ENCODE data around the gene TAOK2. TPM values are rescaled to one million over a fixed set of nuclear protein-coding genes. Genes with fewer than 3 reads are reported as not detected.
A peak's percentile ranks its signal among the peaks of the same experiment; 100 is the strongest.

TAOK2 gene
- total RNA-seq, 2 experiments from 2014 or later, result 13.1 to 14.1 TPM

DNA sequence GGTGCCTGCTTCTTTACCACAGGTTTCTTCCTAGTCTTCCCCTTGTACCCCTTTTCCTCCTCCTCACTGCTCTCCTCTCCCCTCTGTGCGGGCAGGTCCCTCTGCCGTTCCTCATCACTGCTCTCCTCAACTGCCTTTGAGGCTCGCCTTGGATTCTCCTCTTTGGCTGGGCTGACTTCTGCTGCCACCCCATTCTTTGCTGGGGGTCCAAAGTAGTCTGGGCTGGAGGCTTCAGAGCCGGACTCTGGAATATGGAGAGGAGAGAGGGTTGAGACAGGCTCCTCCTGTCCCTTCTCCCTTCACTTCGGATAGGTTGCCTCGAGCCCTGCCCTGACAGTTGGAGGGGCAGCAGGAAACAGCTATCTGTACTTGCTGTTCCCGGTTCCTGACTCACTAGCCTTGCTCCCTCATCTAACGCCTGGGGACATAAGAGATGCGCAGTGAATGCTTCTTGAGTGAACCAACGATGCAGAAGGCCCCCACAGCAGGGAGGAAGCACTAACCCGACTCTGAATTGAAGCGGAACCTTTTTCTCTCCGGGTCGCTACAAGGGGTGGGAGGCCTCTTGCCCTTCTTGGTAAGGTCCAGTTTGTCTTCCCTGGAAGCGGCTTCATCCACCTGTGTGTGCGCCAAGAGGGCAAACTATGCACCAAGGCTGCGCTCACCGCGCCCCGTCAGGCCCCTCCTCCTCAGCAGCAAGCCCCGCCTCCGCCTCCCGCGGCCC, 21.1 kb downstream of the TAOK2 start:
- ChIA-PET POLR2A (interaction anchor here (0.8 to 2.6 kb wide), 9 partner anchors 21 to 293 kb away, joined by 3 to 18 read pairs (median 5); partner anchors contain the start of genes ALDOA, CORO1A, KCTD13 and SEZ6L2), CTCF (no interaction called here)
- peak overlapping the region; percentile 99 for H3K27ac Mint-ChIP-seq
- peak overlapping the region; percentile 83 for H3K4me3 ChIP-seq (ENCODE audit: low read length)
- no peaks in the 10 kb centered on the region for H3K9me3 Mint-ChIP-seq
- TF ChIP-seq, protein P1, sequence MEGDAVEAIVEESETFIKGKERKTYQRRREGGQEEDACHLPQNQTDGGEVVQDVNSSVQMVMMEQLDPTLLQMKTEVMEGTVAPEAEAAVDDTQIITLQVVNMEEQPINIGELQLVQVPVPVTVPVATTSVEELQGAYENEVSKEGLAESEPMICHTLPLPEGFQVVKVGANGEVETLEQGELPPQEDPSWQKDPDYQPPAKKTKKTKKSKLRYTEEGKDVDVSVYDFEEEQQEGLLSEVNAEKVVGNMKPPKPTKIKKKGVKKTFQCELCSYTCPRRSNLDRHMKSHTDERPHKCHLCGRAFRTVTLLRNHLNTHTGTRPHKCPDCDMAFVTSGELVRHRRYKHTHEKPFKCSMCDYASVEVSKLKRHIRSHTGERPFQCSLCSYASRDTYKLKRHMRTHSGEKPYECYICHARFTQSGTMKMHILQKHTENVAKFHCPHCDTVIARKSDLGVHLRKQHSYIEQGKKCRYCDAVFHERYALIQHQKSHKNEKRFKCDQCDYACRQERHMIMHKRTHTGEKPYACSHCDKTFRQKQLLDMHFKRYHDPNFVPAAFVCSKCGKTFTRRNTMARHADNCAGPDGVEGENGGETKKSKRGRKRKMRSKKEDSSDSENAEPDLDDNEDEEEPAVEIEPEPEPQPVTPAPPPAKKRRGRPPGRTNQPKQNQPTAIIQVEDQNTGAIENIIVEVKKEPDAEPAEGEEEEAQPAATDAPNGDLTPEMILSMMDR (IDR thresholded peaks at IDR 0.05), result no peak
- H3K36me3 ChIP-seq (ENCODE audit: insufficient read depth, low read length), result peaks cover 47% of the 10 kb centered on the region
- no peaks in the 10 kb centered on the region for H3K9me3 ChIP-seq (ENCODE audit: control insufficient read depth in 1 of 2, insufficient read depth in 1 of 2, low read length in 2 of 2)
- H3K27ac ChIP-seq (ENCODE audit: low read depth in 1 of 2, low read length in 2 of 2), result peak overlapping the region; percentile 98
- H3K4me1 Mint-ChIP-seq (ENCODE audit: low read depth), result peaks cover 33% of the 10 kb centered on the region
- peak overlapping the region; percentile 98 for H3K4me3 Mint-ChIP-seq
- DNase-seq, result peak in 7 of 14 experiments; percentile 56 to 77 (median 67)
- intact Hi-C loops (cut with DNase I, micrococcal nuclease), result loop anchor here (1.0 to 10.0 kb wide), 12 partner anchors 20 to 1170 kb away; partner anchors contain the start of genes ASPHD1 (in 1 of the 2), ATXN2L (in 1 of the 2), CDIPT (in 1 of the 2) and FBXL19 (in 1 of the 2)
- H3K4me1 ChIP-seq (ENCODE audit: insufficient read depth, low read length), result peaks cover 29% of the 10 kb centered on the region
- no peaks in the 10 kb centered on the region for H3K27me3 Mint-ChIP-seq
- H3K36me3 Mint-ChIP-seq (ENCODE audit: low read depth), result peaks cover 70% of the 10 kb centered on the region
- no peak for ATAC-seq (ENCODE audit: poor library complexity)
- no peaks in the 10 kb centered on the region for H3K27me3 ChIP-seq (ENCODE audit: control insufficient read depth in 1 of 2, insufficient read depth in 2 of 2, low read length in 2 of 2)

DNA sequence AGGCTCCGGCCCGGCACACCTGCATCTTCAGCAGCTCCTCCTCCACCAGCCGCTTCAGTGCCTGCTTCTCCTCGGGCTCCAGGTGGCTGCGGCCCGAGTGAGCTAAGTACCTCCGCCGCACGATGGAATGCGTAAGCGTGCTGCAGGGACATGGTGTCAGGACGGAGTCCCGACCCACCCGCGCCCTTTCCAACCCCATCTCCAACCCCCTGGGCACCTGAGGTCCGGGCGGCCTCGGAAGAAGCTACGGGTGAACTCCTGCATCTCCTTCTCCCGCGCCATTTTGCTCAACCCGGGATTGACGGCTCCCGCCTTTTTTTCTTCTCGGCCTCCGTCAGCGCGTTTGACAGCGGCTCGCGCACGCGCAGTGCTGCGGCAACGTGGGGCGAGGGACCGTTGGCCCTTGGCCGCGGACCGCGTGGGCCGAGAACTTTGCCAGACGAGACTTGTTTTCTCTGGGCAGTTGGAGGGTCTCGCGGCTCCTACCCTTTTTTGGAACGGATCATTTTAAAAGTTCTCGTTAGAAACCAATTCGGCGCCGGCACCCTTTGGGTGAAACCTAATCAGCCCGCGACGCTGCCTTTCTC, 21.7 kb downstream of the TAOK2 start, which contains the start of gene HIRIP3:
Gene HIRIP3 (minus strand): TSS at position 294 of the 587 bp plus-strand sequence. CDS start 12 bp downstream, at position 282.
- Mint-ChIP-seq H3K36me3 (ENCODE audit: low read depth) (peaks cover 65% of the 10 kb centered on the region), H3K27ac (peak within 1 kb of the TSS; percentile 99), H3K27me3 (no peaks in the 10 kb centered on the region), H3K4me3 (peak within 1 kb of the TSS; percentile 98), H3K4me1 (ENCODE audit: low read depth) (peaks cover 33% of the 10 kb centered on the region), H3K9me3 (no peaks in the 10 kb centered on the region)
- ChIA-PET POLR2A (interaction anchor here (0.8 to 2.6 kb wide), 11 partner anchors 9 to 329 kb away, joined by 3 to 18 read pairs (median 4); partner anchors contain the start of genes ALDOA, CORO1A, KCTD13 and SEZ6L2), CTCF (interaction anchor here (0.8 to 2.1 kb wide), 2 partner anchors 10 to 295 kb away, joined by 3 to 7 read pairs; no protein-coding TSS in a partner anchor)
- Histone ChIP-seq H3K27ac (ENCODE audit: low read depth in 1 of 2, low read length in 2 of 2) (peak within 1 kb of the TSS; percentile 98), H3K4me3 (ENCODE audit: low read length) (peak within 1 kb of the TSS; percentile 83), H3K4me1 (ENCODE audit: insufficient read depth, low read length) (peaks cover 30% of the 10 kb centered on the region), H3K27me3 (ENCODE audit: control insufficient read depth in 1 of 2, insufficient read depth in 2 of 2, low read length in 2 of 2) (no peaks in the 10 kb centered on the region), H3K36me3 (ENCODE audit: insufficient read depth, low read length) (peaks cover 44% of the 10 kb centered on the region), H3K9me3 (ENCODE audit: control insufficient read depth in 1 of 2, insufficient read depth in 1 of 2, low read length in 2 of 2) (no peaks in the 10 kb centered on the region)
- intact Hi-C loops (cut with DNase I, micrococcal nuclease), result loop anchor here (1.0 to 10.0 kb wide), 10 partner anchors 22 to 1171 kb away; partner anchors contain the start of genes ATXN2L (in 1 of the 2), CDIPT (in 1 of the 2), FBXL19 (in 1 of the 2) and KCTD13 (in 1 of the 2)
- TF ChIP-seq, protein P1 (IDR thresholded peaks at IDR 0.05), result no peak
- ATAC-seq (ENCODE audit: poor library complexity), result peak; percentile 61
- DNase-seq, result peak; percentile 74 to 92 (median 81)

All from CD4-positive, alpha-beta T cell (primary cell).